Stimulated activated CD4-positive, alpha-beta T cell treated with anti-CD3 and anti-CD28 coated beads, Interleukin-4, amount 100 ng/mL, for 1 hour (primary cell): ENCODE measurements around the gene OPCML.

ENCODE experiments used
- DNase-seq: peaks from one replicate; pipeline ENCODE4 v3.0.0-alpha.2; 2020

OPCML gene

DNA sequence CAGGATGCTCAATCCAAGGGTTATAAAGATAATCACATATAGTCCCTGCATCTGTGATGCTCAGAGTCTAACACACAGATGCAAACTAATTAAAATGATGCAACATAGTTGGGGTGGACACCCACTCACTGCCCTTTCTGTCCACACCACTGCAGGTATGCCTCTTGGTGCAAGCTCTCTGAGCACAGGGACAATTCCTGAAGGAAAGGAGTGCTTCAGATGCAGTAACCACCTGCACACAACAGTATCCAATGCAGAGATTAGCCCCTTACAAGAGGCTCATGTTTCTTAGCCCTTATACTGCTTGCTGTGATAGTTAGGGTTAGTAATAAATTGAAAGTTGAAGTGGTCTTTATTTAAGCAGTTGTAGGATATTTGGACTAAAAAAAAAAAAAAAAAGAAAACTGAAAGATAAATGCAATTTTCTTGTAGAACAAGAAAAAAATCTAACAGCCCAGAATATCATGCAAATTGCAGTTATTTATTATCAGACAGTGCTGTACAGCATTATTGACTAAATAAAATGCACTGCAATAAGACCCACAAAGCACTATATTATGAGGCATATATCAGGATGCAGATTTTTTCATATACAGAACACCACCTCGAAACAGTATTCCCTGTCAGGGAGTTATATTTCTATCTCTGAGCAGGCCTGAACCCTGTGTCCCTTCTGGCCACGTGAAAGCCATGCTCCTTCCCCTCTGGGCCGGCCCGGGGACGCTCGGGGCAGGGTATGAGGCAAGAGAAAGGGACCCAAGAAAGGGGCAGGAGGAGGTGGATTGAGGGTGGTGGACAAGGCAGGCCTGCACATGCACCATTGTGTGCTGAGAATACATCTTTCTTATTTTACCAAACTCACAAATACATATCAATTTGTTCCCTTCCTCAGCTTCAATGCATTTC, 260.2 kb downstream of the OPCML start:
- no peak for DNase-seq

DNA sequence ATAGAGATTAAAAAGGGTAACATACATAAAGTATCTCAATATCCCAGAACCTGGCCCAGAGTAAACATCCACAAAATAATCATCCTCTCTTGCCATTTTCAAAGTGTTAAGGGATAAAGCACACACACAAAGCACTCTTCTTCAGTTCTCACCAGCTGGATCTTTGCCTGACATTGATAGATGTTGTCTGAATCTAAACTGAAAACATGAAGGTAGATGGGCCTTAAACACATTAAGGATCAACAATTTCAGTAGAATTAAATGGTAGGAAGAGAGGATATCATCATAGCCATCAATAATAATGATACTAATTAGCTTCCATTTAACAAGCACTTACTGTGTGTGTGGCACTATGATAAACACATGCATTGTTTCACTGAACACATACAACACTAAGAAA, 261.1 kb downstream of the OPCML start:
- DNase-seq: no peak

DNA sequence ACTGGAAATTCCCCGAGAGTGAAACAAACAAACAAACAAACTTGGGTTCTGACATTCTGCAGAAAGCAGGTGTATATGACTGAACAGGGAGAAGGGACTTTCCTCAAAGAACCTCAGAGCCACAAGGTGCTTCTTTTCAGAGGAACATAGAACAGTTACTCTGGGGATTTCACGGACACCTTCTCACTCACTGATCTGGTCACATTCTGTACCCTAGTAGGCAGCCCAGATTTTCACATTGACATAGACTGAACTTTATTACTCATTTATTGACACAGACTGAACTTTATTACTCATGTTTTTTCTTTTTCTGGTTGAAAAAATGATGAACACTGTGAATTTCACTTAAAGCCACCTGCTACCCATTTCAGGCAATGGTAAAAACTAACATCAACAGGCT, 263.0 kb downstream of the OPCML start:
- DNase-seq: no peak

DNA sequence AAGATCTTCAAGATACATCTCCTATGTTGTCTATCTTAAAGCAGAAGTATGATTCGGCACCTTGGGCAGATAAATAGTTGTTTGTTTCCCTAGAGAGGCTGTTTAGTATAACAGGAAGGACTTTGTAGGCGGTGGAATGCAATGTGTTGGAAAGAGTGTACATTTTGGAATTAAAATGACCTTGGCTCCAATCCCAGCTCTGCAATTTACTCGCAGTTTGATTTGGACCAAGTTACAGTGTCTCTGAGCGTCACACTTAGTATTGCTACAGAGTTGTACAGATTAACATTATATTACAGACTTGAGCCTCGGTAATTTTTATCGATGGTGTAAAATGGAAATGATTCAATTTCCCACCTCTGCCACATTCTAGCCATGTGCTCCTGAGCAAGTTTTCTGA, 265.3 kb downstream of the OPCML start:
- no peak for DNase-seq

DNA sequence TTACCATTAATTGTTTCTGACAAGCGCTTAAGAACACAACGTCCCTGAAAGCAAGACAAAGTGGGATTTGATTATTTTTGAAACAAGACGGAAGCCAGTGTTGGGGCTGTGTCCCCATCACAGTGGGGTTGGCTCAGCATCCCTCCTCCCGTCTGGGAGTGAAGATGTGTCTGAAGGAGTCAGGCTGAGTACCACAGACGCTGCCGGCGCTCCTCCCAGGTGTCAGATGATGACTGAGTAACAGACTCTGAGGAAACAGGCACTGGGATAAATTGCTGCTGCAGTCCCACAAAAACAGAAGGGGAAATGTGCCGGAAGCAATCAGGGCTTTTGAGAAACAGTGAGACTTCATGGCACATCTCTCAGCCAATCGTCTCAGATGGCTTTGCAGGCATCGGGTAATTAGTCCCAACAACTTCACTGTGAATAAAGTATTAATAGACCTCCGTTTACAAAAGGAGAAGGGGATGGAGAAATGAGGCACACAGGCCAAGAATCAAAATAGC, 266.7 kb downstream of the OPCML start:
- no peak for DNase-seq

DNA sequence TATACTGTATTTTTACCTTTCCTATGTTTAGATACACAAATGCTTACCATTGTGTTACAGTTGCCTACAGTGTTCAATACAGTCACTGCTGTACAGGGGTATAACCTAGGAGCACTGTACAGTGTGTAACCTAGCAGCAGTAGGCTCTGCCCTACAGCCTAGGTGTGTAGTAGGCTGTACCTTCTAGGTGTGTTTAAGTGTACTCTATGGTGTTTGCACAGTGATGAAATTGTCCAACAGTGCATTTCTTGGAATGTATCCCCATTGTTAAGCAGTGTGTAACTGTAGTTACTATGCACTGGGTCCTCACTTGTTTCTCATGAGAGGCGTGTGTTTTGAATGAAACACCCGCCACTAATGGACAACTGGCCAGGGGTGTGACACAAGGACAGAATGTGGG, 269.0 kb downstream of the OPCML start:
- DNase-seq: no peak

DNA sequence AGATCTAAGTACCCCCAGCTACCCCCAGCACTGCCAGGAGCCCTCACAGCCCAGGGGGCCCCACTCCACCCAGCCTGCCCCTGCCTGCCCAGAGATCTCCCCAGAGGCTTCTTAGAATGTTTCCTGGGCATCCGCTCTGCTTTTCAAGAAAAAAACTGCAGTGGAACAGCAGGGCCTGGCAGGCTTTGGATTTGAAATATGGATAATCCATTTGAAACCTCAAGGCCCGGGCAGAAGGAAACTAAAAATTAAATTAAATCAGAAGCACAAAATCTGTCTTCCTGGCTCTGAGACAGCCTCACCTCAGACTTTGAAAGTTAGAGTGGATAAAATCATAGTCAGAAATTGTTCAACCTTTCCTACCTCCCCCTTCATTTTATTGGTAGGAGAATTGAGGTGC, 273.6 kb downstream of the OPCML start:
- DNase-seq: no peak

DNA sequence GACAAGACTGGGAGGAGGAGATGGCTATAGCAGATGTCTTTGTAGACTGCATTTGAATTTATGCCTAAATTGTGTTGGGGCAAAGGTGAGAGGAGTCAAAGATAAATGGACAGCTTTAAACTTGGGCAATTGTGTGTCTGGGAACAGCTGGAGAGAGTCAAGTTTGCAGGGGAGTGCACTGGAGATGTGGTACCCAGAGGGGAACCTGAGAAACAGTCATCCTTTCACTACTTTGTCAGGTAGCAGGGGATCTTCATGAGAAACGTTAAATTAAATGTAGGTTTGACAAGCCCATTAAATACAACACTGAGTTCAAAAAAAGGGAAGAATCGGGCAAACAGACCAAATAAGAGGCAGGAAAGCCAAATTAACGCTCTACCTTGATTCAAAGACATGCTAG, 277.7 kb downstream of the OPCML start:
- DNase-seq: no peak

DNA sequence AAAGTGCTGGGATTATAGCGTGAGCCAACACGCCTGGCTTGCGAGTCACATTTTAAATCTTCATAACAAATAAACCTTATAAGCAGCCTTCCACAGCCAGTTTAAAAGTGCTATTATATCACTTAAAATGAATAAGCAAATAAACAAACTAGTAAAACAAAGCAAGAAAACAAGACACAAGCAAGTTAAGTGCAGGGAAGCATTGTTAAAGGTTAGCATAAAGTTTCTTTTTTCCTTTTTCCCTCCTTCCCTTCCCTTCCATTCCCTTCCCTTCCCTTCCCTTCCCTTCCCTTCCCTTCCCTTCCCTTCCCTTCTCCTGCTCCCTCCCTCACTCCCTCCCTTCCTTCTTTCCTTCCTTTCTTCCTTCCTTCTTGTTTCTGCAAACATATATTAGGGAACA, 278.7 kb downstream of the OPCML start:
- DNase-seq: no peak

DNA sequence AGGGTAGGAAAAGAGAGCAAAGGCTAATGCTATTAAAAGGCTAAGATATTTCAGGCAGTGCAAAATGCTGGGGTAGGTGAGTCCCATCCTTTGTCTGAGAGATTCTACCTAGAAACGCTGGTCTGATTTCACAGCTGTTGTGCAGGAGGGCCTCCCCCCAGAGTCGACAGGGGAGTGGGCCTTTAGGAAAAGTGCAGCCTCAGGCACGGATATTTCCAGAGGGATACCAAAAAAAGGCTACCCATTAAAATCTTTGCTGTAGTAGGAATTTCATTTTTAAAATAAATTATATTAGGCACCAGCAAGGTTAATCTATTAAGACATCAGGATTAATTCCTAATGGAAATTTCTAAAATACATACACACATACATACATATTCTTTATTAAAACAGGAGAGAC, 280.5 kb downstream of the OPCML start:
- no peak for DNase-seq

DNA sequence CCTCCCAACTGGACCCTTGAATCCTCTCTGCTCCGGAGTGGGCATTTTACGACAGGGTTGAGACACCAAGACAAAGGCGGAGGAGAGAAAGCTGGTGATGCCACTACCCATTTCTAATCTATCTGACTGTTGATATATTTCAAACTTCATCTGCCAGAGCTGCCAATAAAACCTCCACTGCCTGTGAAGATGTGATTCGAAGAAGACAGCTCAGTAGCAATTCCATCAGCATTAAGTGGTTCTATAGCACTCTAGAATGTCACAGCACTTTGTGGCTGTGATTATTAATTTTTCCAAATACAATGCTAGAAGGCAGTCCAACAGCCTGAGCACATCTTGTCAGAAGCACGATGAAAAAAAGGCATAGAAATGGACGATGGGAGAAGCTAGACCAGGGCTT, 282.8 kb downstream of the OPCML start:
- DNase-seq: no peak

DNA sequence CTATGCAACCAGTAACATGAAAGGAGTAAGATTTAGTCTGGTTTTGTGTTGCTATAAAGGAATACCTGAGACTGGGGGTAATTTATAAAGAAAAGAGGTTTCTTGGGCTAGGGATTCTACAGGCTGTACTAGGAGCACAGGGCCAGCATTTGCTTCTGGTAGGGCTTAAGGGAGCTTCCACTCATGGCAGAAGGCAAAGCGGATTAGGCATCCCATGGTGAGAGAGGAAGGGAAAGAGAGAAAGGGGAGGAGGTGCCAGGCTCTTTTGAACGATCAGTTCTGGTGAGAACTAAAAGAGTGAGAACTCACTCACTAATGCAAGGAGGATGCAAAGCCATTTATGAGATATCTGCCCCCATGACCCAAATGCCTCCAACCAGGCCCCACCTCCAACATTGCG, 283.2 kb downstream of the OPCML start:
- no peak for DNase-seq

DNA sequence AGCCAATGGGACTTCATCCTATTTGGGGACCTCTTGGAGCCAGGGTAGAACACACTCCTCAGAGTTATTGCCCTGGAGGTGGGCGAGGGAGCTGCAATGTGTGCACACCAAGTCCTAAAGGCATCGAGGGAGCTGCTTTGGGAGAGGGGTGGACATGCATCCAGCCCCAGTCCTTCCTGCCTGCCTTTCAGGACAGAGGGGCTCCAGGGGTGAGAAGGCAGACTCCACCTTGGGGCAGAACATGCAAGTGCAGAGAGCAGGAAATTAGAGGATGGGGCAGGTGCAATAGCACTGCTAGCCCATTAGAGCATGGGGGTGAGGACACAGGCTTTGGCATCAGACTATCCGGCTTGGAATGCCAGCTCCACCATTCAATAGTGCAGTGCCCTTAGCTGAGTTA, 288.5 kb downstream of the OPCML start:
- no peak for DNase-seq

DNA sequence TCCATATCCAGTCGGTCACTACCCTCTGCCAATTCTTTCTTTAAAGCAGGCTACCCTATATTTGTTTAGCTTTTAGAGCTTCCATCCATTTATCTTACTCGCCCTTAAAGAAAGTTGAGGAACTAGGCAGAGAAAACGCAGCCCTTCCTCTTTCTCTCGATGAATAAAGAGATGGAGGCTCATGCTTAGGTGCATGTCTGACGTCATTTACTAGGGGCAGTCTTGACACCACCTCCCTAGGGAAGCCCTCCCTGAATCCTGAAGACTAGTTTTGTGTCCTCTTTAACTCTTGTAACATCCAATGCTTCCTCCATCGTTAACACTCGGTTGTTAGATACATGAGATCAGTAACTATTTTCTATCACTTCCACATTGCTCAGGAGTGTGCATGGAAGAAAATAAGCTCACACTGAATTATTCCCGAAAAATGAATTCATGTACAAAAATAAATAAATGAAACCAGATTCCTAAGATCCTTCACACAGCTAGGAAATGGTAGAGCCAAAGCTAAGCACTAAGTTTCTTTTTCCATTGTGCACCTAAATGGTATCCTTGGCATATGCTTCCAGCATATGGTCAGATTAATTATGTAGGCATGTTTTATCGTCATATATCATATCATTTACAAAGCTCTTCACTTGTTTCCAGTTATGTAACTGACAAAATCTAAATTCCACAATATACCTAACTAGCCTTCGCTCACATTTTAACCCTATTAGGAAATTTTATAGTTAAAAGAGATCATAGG, 291.2 kb downstream of the OPCML start:
- no peak for DNase-seq

DNA sequence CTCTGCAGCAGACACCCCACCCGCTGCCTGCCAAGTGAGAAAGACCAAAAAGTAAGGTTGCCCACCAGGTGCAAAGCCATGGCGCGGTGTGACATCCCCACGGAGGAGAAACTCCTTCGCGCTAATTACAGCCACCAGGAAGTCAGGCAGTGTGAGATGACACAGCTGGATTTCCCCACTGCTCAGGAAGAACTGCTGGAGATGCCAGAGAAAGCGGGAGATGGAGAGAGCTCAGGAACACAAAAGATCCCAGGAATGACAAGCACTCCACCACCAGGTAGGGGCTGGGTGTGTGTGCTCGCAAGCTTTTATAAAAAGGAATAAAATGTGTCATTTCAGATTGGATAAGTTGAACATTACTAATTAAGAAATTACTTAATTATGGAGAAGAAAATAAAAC, 292.7 kb downstream of the OPCML start:
- no peak for DNase-seq

DNA sequence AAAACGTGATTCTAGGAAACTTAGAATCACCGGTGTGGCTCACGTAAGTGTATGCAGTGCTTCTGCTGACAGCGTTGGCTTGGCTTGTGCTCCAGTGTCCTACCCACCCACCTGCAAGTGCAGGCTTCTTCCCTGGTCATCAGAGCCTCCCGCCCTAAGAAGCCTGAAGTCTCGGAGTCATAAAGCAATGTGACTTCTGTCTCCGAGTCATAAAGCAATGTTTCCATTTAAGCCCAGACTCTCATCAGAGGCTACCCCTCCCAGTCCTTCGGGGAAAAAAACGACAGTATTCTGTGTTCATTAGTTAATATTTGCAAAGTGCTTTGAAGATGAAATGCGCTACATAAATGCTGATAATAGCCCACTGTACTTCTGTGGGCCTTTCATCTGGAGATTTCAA, 293.8 kb downstream of the OPCML start:
- DNase-seq: no peak

DNA sequence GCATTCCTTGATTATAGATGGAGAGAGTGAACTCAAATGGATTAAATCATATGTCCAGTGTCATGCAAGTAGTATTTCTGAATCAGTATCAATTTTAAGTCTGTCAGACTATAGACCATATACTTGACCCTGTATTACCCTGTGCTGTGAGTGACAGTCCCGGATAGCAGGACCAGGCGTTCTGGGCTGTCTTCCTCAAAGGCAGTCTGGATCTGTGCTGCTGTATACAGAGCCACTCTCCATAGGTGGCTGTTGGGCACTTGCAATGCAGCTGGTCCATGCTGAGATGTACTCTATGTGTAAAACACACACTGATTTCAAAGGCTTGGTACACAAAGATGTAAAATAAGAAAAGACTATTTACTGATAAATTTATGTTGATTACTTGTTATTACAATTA, 294.3 kb downstream of the OPCML start:
- DNase-seq: no peak

DNA sequence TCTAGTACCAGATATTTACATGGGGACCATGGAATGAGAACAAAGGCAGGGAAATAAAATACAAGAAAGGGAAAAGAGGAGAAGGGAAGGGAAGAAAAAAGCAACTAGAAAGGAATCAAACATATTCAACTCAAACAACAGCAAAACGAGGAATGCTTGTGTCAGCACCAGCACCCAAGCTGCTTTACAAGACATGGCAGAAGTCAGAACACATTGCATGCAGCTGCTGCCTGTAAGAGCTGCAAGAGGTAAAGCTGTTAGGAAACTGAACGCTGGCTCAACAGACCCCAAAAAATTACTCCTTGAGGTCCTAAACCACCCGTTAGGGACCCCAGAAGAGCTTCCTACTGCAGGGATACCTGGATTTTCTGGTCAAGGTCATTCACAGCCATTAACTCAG, 296.9 kb downstream of the OPCML start:
- DNase-seq: no peak

DNA sequence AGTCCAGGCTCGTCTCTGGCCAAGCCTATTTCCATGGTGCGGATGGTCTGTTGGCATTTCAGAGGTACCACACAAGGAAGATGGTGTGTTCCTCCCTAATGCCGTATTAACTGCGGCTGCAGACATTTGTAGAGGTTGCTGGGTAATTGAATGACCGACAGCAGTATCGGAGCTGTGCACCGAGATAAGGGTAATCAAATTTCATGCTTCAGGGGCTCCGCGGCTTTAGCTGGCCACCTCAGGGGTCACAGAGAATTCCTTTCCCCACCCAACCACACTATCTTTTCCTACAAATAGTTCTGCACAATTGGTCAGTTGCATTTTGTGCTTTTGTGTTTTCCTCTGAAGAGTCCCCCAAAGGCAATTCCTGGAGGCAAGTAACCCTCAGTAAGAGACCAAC, 297.4 kb downstream of the OPCML start:
- DNase-seq: no peak

DNA sequence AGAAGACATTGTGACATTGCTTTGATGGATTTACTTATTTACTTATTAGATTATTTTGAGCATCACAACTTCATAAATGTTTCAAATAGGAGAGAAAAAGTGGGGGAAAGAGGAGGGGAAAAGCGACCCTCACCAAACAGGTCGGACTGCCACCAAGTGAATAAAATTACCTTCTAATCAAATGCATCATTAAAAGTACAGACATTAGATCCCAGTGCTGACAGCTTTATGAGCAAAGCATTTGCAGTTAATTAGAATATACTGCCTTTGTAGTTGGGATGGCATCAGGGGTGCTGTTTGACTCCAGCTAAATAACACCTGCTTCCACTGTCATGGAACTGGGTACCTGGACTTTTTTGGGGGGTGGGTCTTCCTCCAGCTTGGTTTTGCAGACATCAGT, 299.6 kb downstream of the OPCML start:
- DNase-seq: no peak

DNA sequence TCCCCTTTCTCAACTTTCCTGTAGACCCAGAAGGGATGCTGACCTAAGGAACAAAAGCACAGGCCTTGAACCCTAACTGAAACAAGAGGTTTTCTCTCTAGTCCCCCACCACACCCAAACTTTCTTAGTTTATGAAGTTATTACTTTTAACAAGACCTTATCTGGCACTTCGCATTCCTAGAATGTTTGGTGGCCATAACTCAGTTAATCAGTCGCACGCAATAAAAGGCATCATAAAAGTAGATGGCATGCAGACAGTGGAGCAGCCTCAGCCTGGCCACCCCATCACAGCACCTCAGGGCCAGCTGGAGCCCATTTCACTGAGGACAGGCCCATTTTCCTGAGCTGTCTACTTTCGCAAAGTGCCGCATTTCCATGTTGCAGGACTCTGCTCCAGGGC, 301.9 kb downstream of the OPCML start:
- no peak for DNase-seq

DNA sequence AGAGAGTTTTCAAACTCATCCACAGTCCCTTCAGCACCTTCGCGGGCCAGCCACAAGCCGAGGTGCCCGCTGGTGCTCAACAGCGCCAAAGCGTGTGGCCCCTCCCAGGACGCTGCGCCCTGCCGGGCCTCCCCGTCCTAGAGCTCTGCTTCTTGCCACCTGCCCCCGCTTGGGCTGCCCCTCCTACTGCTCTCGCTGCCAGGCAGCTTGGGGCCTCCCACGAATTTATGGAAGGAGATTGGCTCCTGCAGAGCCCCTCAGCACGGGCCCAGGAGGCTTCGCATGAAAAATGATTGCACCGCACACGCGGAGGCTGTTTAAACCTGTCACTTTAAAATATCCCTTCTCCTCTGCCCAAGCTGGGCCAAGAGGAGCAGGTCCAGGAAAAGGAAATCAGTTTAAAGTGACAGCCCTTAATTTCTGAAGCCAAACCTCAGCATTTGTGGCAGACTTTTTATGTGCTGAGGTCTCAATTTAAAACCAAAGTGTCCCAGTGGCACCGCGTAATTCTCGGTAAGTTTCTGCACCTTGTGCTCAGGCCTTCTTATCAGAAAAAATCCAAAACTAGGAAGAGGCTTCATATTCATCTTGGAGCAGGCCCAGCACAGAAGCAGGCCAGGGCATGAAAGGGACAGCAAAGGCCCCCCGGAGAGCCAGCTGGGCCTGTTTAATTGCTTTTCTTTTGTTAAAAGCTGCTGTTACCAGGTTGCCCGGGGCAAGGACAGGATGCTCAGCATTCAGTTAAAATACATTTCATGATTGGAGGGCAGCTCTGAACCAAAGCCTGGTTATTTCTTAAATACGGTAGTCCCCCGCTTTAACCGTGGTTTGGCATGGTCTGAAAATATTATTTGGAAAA, 303.6 kb downstream of the OPCML start:
- DNase-seq: no peak

DNA sequence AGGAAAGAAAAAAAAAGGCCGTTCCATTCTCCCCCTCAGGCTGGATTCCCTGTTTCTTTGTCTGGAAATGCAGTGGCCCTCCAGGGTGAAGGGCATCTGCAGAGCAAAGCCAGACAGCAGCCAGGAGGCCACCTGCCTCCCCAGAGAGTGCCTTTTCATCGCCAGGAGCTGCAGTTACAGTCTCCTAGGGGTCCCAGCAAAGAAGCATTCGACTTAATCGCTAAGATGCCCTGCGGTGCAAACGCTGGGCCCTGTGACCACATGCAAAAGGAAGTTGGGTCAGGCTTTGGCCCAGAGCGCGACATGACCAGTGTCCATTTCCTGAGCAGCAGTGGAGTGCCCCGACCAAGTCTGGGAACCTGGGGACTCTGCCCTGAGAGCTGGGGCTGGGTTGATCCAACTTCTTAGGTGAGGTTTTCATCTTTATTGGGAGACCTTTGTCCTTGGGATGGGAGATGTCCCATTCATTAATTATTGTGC, 304.6 kb downstream of the OPCML start:
- no peak for DNase-seq
